ENCODE measurements around the gene WDR11. TPM values are rescaled to one million over a fixed set of nuclear protein-coding genes. Genes with fewer than 3 reads are reported as not detected.

WDR11 gene
- total and polyA plus RNA-seq, 12 donors = 32.6 to 73.7 (median 45.6) TPM

DNA sequence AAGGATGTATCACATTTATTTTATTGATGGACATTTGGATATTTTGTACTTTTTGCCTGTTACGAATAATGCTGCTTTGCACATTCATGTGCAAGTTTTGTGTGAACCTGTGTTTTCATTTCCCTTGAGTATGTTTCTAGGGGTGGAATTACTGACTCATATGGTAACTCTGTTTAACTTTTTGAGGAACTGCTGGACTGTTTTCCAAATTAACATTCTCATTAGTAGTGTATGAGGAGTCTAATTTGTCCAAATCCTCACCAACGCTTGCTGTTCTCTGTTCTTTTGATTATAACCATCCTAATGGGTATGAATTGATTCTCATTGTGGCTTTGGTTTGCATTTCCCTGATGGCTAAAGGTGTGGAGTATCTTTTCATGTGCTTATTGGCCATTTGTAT, 3.2 kb downstream of the WDR11 start:
- intact Hi-C loops (cut with DNase I) = no loop called here
- DNase-seq = no peak
- Histone ChIP-seq H3K27me3 (no peaks in the 10 kb centered on the region), H3K4me1 (replicated peaks in 1 of 2) (peaks cover 17 to 21% of the 10 kb centered on the region in 2 donors), H3K4me3 (no peak overlapping the region), H3K9me3 (replicated peaks in 1 of 3) (no peaks in the 10 kb centered on the region), H3K27ac (no peak overlapping the region), H3K36me3 (replicated peaks in 1 of 2) (no peaks in the 10 kb centered on the region)
- no peak for TF ChIP-seq POLR2A (IDR thresholded peaks at IDR 0.05)
- TF ChIP-seq, protein P1, sequence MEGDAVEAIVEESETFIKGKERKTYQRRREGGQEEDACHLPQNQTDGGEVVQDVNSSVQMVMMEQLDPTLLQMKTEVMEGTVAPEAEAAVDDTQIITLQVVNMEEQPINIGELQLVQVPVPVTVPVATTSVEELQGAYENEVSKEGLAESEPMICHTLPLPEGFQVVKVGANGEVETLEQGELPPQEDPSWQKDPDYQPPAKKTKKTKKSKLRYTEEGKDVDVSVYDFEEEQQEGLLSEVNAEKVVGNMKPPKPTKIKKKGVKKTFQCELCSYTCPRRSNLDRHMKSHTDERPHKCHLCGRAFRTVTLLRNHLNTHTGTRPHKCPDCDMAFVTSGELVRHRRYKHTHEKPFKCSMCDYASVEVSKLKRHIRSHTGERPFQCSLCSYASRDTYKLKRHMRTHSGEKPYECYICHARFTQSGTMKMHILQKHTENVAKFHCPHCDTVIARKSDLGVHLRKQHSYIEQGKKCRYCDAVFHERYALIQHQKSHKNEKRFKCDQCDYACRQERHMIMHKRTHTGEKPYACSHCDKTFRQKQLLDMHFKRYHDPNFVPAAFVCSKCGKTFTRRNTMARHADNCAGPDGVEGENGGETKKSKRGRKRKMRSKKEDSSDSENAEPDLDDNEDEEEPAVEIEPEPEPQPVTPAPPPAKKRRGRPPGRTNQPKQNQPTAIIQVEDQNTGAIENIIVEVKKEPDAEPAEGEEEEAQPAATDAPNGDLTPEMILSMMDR (IDR thresholded peaks at IDR 0.05) = no peak
- WGBS, 4 donors = 92 to 98% (median 95%) methylated on average over 2 of the region's 2 CpGs

DNA sequence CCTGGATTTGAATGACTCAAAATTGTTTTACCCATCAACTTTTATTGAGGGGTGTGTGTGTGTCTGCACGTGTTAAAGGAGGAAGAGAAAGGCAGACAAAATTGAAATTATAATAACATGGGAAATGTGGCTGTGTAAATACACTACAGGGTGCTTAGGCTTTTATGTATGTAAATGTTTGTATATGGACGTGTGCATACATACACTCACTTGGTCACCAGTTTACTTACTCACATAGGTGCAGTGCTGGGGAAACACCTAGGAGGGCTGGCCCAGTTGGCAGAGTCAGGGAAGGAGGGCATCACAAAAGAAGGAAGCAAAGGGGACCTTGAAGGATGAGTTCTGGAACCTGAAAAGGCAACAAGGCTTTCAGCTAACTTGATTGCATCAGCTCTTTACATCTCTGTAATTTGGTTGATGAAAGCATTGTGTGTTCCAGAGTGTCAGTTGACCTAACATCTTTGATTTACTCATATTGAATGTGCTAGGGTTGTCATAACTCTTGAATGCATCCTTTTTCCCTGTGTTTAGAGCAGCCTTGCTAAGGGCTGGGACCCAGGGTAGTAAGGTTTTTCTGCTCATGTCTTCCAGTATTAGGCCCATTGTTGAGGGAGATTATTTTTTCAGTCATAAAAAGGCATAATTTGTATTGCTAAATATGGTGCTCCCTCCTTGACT, 10.2 kb downstream of the WDR11 start:
- Histone ChIP-seq H3K27me3 (no peaks in the 10 kb centered on the region), H3K4me3 (no peak overlapping the region), H3K27ac (no peak overlapping the region), H3K9me3 (replicated peaks in 1 of 3) (no peaks in the 10 kb centered on the region), H3K36me3 (replicated peaks in 1 of 2) (peaks cover 0 to 33% of the 10 kb centered on the region in 2 donors), H3K4me1 (replicated peaks in 1 of 2) (no peaks in the 10 kb centered on the region)
- 87 to 90% (median 88%) methylated on average over 2 of the region's 2 CpGs for WGBS, 4 donors
- TF ChIP-seq POLR2A (IDR thresholded peaks at IDR 0.05) = no peak
- TF ChIP-seq, protein P1 (IDR thresholded peaks at IDR 0.05) = no peak
- DNase-seq = no peak
- intact Hi-C loops (cut with DNase I) = no loop called here

DNA sequence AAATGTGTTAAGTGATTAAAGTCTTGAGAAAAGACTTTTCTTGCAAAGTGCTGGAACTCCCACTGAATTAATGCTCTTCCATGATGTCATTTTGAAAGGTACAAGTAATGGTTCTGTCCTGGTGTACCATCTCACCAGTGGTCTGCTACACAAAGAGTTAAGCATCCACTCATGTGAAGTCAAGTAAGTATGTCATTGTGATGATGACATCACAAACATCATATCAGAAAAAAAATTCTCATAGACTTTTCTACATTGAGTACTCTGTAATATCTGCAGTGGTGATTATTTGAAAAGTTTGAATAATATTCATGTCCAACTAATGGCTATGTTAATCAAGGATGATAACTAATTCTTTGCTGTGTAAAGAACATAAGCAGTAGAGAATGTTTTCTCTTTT, 22.6 kb downstream of the WDR11 start:
- Histone ChIP-seq H3K4me1 (replicated peaks in 1 of 2) (no peaks in the 10 kb centered on the region), H3K27me3 (no peaks in the 10 kb centered on the region), H3K27ac (no peak overlapping the region), H3K36me3 (replicated peaks in 1 of 2) (peaks cover 0 to 58% of the 10 kb centered on the region in 2 donors), H3K4me3 (no peak overlapping the region), H3K9me3 (replicated peaks in 1 of 3) (no peaks in the 10 kb centered on the region)
- intact Hi-C loops (cut with DNase I) = no loop called here
- no peak for TF ChIP-seq POLR2A (IDR thresholded peaks at IDR 0.05)
- TF ChIP-seq, protein P1 (IDR thresholded peaks at IDR 0.05) = no peak
- DNase-seq = no peak

DNA sequence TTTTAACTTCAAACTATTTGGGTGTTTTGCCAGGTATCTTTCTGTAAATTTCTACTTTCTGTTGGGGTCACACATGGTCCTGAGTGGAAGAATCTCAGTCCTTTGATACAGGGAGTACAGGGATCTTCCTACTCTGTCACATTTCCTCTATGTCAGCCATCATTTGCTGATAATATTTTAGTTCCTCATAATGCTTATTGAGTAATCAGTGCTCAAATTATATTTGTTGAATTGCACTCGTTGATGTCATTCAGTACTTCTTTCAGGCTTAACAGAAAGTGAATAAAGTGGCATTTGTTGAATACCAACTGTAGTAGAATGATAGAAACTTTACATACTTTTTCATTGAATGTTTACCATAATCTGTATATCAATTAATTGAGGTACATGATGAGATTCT, 31.9 kb downstream of the WDR11 start:
- whole genome bisulfite sequencing, 4 donors = 67 to 84% (median 81%) methylated on average over 1 of the region's 1 CpG
- Histone ChIP-seq H3K4me3 (no peak overlapping the region), H3K9me3 (replicated peaks in 1 of 3) (no peaks in the 10 kb centered on the region), H3K27me3 (no peaks in the 10 kb centered on the region), H3K4me1 (replicated peaks in 1 of 2) (no peaks in the 10 kb centered on the region), H3K27ac (no peak overlapping the region), H3K36me3 (replicated peaks in 1 of 2) (peaks cover 0 to 29% of the 10 kb centered on the region in 2 donors)
- intact Hi-C loops (cut with DNase I) = no loop called here
- TF ChIP-seq POLR2A (IDR thresholded peaks at IDR 0.05) = no peak
- TF ChIP-seq, protein P1 (IDR thresholded peaks at IDR 0.05) = no peak
- DNase-seq = no peak

All from adrenal gland (tissue), 12 donors.